Measurements from ENCODE around the gene CUL4A.

The CUL4A gene

GRCh38 chr13:113211774-113212173 is 2.4 kb downstream of the CUL4A start:
- peak; percentile 4 for TF ChIP-seq CTCF (IDR thresholded peaks at IDR 0.05; ENCODE audit: control extremely low read depth, extremely low read depth, low read depth, missing control alignments)
- CTCF ChIA-PET, result no interaction called here
- POLR2A ChIA-PET, result no interaction called here
- no peak for DNase-seq (ENCODE audit: extremely low spot score)

- CTCF ChIA-PET, result no interaction called here
- no peak for TF ChIP-seq CTCF (IDR thresholded peaks at IDR 0.05; ENCODE audit: control extremely low read depth, extremely low read depth, low read depth, missing control alignments)
- no peak for DNase-seq (ENCODE audit: extremely low spot score)
- POLR2A ChIA-PET, result no interaction called here
Measured at GRCh38 chr13:113216254-113217048, 7.0 kb downstream of the CUL4A start.

- POLR2A ChIA-PET, result no interaction called here
- no peak for TF ChIP-seq CTCF (IDR thresholded peaks at IDR 0.05; ENCODE audit: control extremely low read depth, extremely low read depth, low read depth, missing control alignments)
- CTCF ChIA-PET, result interaction anchor here (1.0 to 2.0 kb wide), 4 partner anchors 9 to 245 kb away, joined by 3 to 9 read pairs (median 3); partner anchors contain the start of gene CUL4A
- no peak for DNase-seq (ENCODE audit: extremely low spot score)
Measured at GRCh38 chr13:113218586-113218985, 9.2 kb downstream of the CUL4A start.

GRCh38 chr13:113219256-113219940 is 10.0 kb downstream of the CUL4A start:
- no peak for TF ChIP-seq CTCF (IDR thresholded peaks at IDR 0.05; ENCODE audit: control extremely low read depth, extremely low read depth, low read depth, missing control alignments)
- CTCF ChIA-PET, result interaction anchor here (1.1 to 2.0 kb wide), 2 partner anchors 8 to 174 kb away, joined by 3 to 9 read pairs; no protein-coding TSS in a partner anchor
- DNase-seq (ENCODE audit: extremely low spot score), result no peak
- POLR2A ChIA-PET, result no interaction called here

- DNase-seq (ENCODE audit: extremely low spot score), result no peak
- CTCF ChIA-PET, result no interaction called here
- no peak for TF ChIP-seq CTCF (IDR thresholded peaks at IDR 0.05; ENCODE audit: control extremely low read depth, extremely low read depth, low read depth, missing control alignments)
- POLR2A ChIA-PET, result interaction anchor here (0.5 to 0.6 kb wide), 2 partner anchors 51 to 87 kb away, joined by 3 to 4 read pairs; no protein-coding TSS in a partner anchor
Measured at GRCh38 chr13:113220141-113220598, 10.8 kb downstream of the CUL4A start.

- CTCF ChIA-PET, result no interaction called here
- POLR2A ChIA-PET, result no interaction called here
- no peak for DNase-seq (ENCODE audit: extremely low spot score)
- no peak for TF ChIP-seq CTCF (IDR thresholded peaks at IDR 0.05; ENCODE audit: control extremely low read depth, extremely low read depth, low read depth, missing control alignments)
Measured at GRCh38 chr13:113220877-113221276, 11.5 kb downstream of the CUL4A start.
